22Rv1 (cell line): ENCODE measurements around the gene PAK3.

Experiments
- H3K27ac ChIP-seq: fragments of 450-650 bp; 2 replicates; pipeline ENCODE4 v1.5.1; 2017
- ZFX ChIP-seq: fragments of 450-650 bp; IDR thresholded peaks from 2 replicates; pipeline ENCODE4 v1.6.1; 2017; ENCODE audit warnings: antibody characterized with exemption, borderline replicate concordance
- TF ChIP-seq, protein P1 (sequence below): fragments of 450-650 bp; IDR thresholded peaks from 2 replicates; pipeline ENCODE4 v1.5.1; 2017; ENCODE audit warnings: mild to moderate bottlenecking

The PAK3 gene

DNA sequence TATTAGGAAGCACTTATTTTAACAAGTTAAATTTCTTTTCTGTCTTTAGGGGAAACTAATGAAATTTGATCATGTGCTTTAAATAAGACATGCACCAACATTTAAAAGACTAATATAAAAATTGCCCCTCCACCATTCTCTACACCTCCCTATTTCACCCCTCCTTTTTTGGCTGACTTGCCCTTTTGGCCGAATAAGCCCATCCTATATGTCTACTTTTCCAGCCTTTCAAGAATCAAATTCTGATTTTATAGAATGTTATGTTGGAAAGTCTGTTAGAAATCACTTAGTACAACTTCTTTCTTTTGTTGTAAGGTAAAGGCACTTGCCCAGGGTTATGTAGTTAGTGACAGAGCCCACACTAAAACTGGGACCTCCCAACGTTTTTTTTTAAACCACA is 172.5 kb downstream of the PAK3 start:
- TF ChIP-seq, protein P1, sequence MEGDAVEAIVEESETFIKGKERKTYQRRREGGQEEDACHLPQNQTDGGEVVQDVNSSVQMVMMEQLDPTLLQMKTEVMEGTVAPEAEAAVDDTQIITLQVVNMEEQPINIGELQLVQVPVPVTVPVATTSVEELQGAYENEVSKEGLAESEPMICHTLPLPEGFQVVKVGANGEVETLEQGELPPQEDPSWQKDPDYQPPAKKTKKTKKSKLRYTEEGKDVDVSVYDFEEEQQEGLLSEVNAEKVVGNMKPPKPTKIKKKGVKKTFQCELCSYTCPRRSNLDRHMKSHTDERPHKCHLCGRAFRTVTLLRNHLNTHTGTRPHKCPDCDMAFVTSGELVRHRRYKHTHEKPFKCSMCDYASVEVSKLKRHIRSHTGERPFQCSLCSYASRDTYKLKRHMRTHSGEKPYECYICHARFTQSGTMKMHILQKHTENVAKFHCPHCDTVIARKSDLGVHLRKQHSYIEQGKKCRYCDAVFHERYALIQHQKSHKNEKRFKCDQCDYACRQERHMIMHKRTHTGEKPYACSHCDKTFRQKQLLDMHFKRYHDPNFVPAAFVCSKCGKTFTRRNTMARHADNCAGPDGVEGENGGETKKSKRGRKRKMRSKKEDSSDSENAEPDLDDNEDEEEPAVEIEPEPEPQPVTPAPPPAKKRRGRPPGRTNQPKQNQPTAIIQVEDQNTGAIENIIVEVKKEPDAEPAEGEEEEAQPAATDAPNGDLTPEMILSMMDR: no peak
- TF ChIP-seq ZFX: no peak
- no peak overlapping the region for H3K27ac ChIP-seq

GRCh38 chrX:111270339-111270738 is 174.3 kb downstream of the PAK3 start, which contains the start of gene CAPN6:
CAPN6 (minus strand) TSS chrX:111270483; CDS start chrX:111263936, 6,547 bp downstream.
- TF ChIP-seq ZFX: no peak
- TF ChIP-seq, protein P1: no peak

More at GRCh38 chrX:111270339-111270738, 174.3 kb downstream of the PAK3 start, which contains the start of gene CAPN6:
- H3K27ac ChIP-seq: no peak within 1 kb of the TSS
